ENCODE data around the gene DDO. TPM values are rescaled to one million over a fixed set of nuclear protein-coding genes. Genes with fewer than 3 reads are reported as not detected.

DDO gene
- total and polyA plus RNA-seq, 3 experiments from 2014 or later, result not detected

DNA sequence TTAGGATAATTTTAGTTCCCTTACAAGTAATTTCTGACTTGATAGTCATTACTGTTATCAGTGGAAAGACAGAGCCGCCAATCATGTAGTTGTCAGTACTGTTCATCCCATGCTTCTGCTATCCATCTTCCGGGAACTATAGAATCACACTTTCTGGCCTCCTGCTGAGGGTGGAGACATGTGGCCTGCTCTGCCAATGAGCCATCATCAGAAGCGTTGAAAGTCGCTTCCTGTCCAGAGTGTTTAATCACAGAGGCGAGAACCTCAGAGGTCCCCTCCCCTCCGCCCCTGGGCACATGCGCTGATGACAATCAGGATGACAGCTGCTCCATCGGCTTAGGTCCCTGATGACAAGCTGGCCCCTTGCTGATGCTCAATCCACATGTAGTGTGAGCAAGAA lies 3.0 kb downstream of the DDO start:
- Mint-ChIP-seq H3K36me3 (no peaks in the 10 kb centered on the region), H3K27ac (no peak overlapping the region), H3K27me3 (peaks cover 2 to 13% of the 10 kb centered on the region in 2 donors), H3K9me3 (peaks cover 0 to 2% (median 0%) of the 10 kb centered on the region in 5 donors), H3K4me1 (peaks cover 0 to 11% (median 0%) of the 10 kb centered on the region in 3 donors), H3K4me3 (no peak overlapping the region)
- Histone ChIP-seq H3K4me3 (ENCODE audit: low read length) (no peak overlapping the region), H3K36me3 (ENCODE audit: insufficient read depth, low read length) (no peaks in the 10 kb centered on the region), H3K4me1 (ENCODE audit: insufficient read depth, low read length) (no peaks in the 10 kb centered on the region), H3K27ac (ENCODE audit: low read depth, low read length) (no peak overlapping the region), H3K9me3 (ENCODE audit: low read length) (no peaks in the 10 kb centered on the region), H3K27me3 (ENCODE audit: insufficient read depth, low read length, poor library complexity, severe bottlenecking) (no peaks in the 10 kb centered on the region)
- ChIA-PET POLR2A (no interaction called here), CTCF (no interaction called here)
- DNase-seq, result no peak

- Mint-ChIP-seq H3K9me3 (peaks cover 0 to 2% (median 0%) of the 10 kb centered on the region in 5 donors), H3K27ac (no peak overlapping the region), H3K27me3 (peaks cover 2 to 8% of the 10 kb centered on the region in 2 donors), H3K36me3 (no peaks in the 10 kb centered on the region), H3K4me1 (peaks cover 0 to 8% (median 0%) of the 10 kb centered on the region in 3 donors), H3K4me3 (no peak overlapping the region)
- Histone ChIP-seq H3K9me3 (ENCODE audit: low read length) (no peaks in the 10 kb centered on the region), H3K27me3 (ENCODE audit: insufficient read depth, low read length, poor library complexity, severe bottlenecking) (no peaks in the 10 kb centered on the region), H3K27ac (ENCODE audit: low read depth, low read length) (no peak overlapping the region), H3K4me1 (ENCODE audit: insufficient read depth, low read length) (no peaks in the 10 kb centered on the region), H3K36me3 (ENCODE audit: insufficient read depth, low read length) (no peaks in the 10 kb centered on the region), H3K4me3 (ENCODE audit: low read length) (no peak overlapping the region)
- CTCF ChIA-PET, result interaction anchor here (1.5 kb wide), 1 partner anchor 20 kb away, joined by 3 read pairs; no protein-coding TSS in a partner anchor
- POLR2A ChIA-PET, result no interaction called here
- no peak for DNase-seq
Observed at GRCh38 chr6:110410511-110410910, 4.9 kb downstream of the DDO start.

DNA sequence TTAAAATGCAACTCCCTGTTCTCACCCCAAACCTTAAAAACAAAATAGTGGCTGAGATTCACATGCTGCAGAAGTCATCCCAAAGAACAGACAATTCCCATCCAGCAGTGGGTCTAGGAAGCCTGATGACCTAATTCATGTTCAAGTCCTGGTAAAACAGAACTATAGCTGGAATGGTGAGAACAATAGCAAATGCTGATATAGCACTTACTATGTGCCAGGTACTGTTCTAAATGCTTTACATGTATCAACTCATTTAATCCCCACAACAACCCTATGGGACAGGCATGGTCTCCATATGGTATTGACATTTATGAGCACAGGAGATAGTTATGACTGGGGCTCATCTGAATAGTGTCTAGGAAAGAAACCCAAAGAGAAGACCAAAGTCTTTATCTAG lies 5.6 kb downstream of the DDO start:
- Histone ChIP-seq H3K27ac (ENCODE audit: low read depth, low read length) (no peak overlapping the region), H3K9me3 (ENCODE audit: low read length) (no peaks in the 10 kb centered on the region), H3K4me3 (ENCODE audit: low read length) (no peak overlapping the region), H3K4me1 (ENCODE audit: insufficient read depth, low read length) (no peaks in the 10 kb centered on the region), H3K27me3 (ENCODE audit: insufficient read depth, low read length, poor library complexity, severe bottlenecking) (no peaks in the 10 kb centered on the region), H3K36me3 (ENCODE audit: insufficient read depth, low read length) (no peaks in the 10 kb centered on the region)
- H3K36me3 Mint-ChIP-seq, result no peaks in the 10 kb centered on the region
- peaks cover 0 to under 1% (median 0%) of the 10 kb centered on the region in 3 donors for H3K4me1 Mint-ChIP-seq
- CTCF ChIA-PET, result interaction anchor here (1.5 kb wide), 1 partner anchor 20 kb away, joined by 3 read pairs; no protein-coding TSS in a partner anchor
- no peak overlapping the region for H3K4me3 Mint-ChIP-seq
- peak overlapping the region in 1 of 8 donors; percentile 48 for H3K27ac Mint-ChIP-seq
- DNase-seq, result no peak
- POLR2A ChIA-PET, result no interaction called here
- peaks cover 0 to 2% (median 0%) of the 10 kb centered on the region in 5 donors for H3K9me3 Mint-ChIP-seq
- H3K27me3 Mint-ChIP-seq, result peaks cover 2 to 8% of the 10 kb centered on the region in 2 donors

GRCh38 chr6:110408901-110409300 lies 6.5 kb downstream of the DDO start:
- Histone ChIP-seq H3K9me3 (ENCODE audit: low read length) (no peaks in the 10 kb centered on the region), H3K4me3 (ENCODE audit: low read length) (no peak overlapping the region), H3K27me3 (ENCODE audit: insufficient read depth, low read length, poor library complexity, severe bottlenecking) (no peaks in the 10 kb centered on the region), H3K4me1 (ENCODE audit: insufficient read depth, low read length) (no peaks in the 10 kb centered on the region), H3K27ac (ENCODE audit: low read depth, low read length) (no peak overlapping the region), H3K36me3 (ENCODE audit: insufficient read depth, low read length) (no peaks in the 10 kb centered on the region)
- no peak for DNase-seq
- peaks cover 0 to 2% (median 0%) of the 10 kb centered on the region in 5 donors for H3K9me3 Mint-ChIP-seq
- no peak overlapping the region for H3K27ac Mint-ChIP-seq
- POLR2A ChIA-PET, result no interaction called here
- no peaks in the 10 kb centered on the region for H3K4me1 Mint-ChIP-seq
- H3K27me3 Mint-ChIP-seq, result peaks cover 2 to 12% of the 10 kb centered on the region in 2 donors
- no peaks in the 10 kb centered on the region for H3K36me3 Mint-ChIP-seq
- CTCF ChIA-PET, result no interaction called here
- H3K4me3 Mint-ChIP-seq, result no peak overlapping the region

GRCh38 chr6:110404607-110405006 lies 10.8 kb downstream of the DDO start:
- Mint-ChIP-seq H3K36me3 (no peaks in the 10 kb centered on the region), H3K4me3 (no peak overlapping the region), H3K27me3 (peaks cover 3 to 15% of the 10 kb centered on the region in 2 donors), H3K4me1 (no peaks in the 10 kb centered on the region), H3K9me3 (no peaks in the 10 kb centered on the region), H3K27ac (no peak overlapping the region)
- DNase-seq, result no peak
- H3K27me3 ChIP-seq (ENCODE audit: insufficient read depth, low read length, poor library complexity, severe bottlenecking), result no peaks in the 10 kb centered on the region
- ChIA-PET POLR2A (no interaction called here), CTCF (no interaction called here)
- no peak overlapping the region for H3K27ac ChIP-seq (ENCODE audit: low read depth, low read length)
- H3K9me3 ChIP-seq (ENCODE audit: low read length), result no peaks in the 10 kb centered on the region
- H3K4me1 ChIP-seq (ENCODE audit: insufficient read depth, low read length), result no peaks in the 10 kb centered on the region
- H3K4me3 ChIP-seq (ENCODE audit: low read length), result no peak overlapping the region
- H3K36me3 ChIP-seq (ENCODE audit: insufficient read depth, low read length), result no peaks in the 10 kb centered on the region

DNA sequence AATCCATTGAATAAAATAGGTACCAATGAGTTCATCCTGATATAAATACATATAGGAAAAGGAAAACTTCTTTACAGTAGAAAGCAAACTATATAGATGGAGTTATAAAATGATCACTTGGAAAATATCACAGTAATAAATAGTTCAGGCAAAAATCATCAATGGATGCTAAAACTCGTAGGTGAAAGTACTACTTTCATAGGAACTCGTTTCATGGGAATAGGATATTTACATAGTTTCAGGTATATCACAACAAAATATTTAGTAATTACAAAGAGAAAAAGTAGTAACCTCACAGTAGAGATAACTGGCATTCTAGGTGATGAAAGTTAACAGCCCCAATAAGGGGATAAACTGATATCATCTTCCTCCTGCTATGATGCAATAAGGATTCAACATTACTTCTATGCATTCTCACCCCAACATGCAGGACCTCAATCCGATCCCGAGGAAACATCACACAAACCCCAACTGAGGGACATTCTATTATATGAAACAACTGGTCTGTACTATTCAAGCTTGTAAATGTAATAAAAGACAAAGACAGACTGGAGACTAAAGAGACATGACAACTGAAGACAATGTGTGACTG lies 13.7 kb downstream of the DDO start:
- H3K4me1 ChIP-seq (ENCODE audit: insufficient read depth, low read length), result no peaks in the 10 kb centered on the region
- no peak overlapping the region for H3K4me3 ChIP-seq (ENCODE audit: low read length)
- no peak overlapping the region for H3K27ac Mint-ChIP-seq
- H3K36me3 Mint-ChIP-seq, result peaks cover 0 to 2% (median 0%) of the 10 kb centered on the region in 3 donors
- no peaks in the 10 kb centered on the region for H3K27me3 ChIP-seq (ENCODE audit: insufficient read depth, low read length, poor library complexity, severe bottlenecking)
- no peaks in the 10 kb centered on the region for H3K9me3 Mint-ChIP-seq
- CTCF ChIA-PET, result no interaction called here
- no peak overlapping the region for H3K4me3 Mint-ChIP-seq
- no peaks in the 10 kb centered on the region for H3K36me3 ChIP-seq (ENCODE audit: insufficient read depth, low read length)
- H3K9me3 ChIP-seq (ENCODE audit: low read length), result no peaks in the 10 kb centered on the region
- DNase-seq, result no peak
- H3K27me3 Mint-ChIP-seq, result peaks cover 3 to 14% of the 10 kb centered on the region in 2 donors
- no peak overlapping the region for H3K27ac ChIP-seq (ENCODE audit: low read depth, low read length)
- POLR2A ChIA-PET, result no interaction called here
- H3K4me1 Mint-ChIP-seq, result no peaks in the 10 kb centered on the region

- no peaks in the 10 kb centered on the region for H3K4me1 Mint-ChIP-seq
- DNase-seq, result no peak
- no peak overlapping the region for H3K27ac Mint-ChIP-seq
- Histone ChIP-seq H3K27ac (ENCODE audit: low read depth, low read length) (no peak overlapping the region), H3K4me1 (ENCODE audit: insufficient read depth, low read length) (no peaks in the 10 kb centered on the region), H3K4me3 (ENCODE audit: low read length) (no peak overlapping the region), H3K27me3 (ENCODE audit: insufficient read depth, low read length, poor library complexity, severe bottlenecking) (no peaks in the 10 kb centered on the region), H3K36me3 (ENCODE audit: insufficient read depth, low read length) (no peaks in the 10 kb centered on the region), H3K9me3 (ENCODE audit: low read length) (no peaks in the 10 kb centered on the region)
- H3K36me3 Mint-ChIP-seq, result peaks cover 0 to 2% (median 0%) of the 10 kb centered on the region in 3 donors
- H3K27me3 Mint-ChIP-seq, result peaks cover 3 to 14% of the 10 kb centered on the region in 2 donors
- no peaks in the 10 kb centered on the region for H3K9me3 Mint-ChIP-seq
- ChIA-PET CTCF (no interaction called here), POLR2A (no interaction called here)
- peak overlapping the region in 1 of 7 donors; percentile 61 for H3K4me3 Mint-ChIP-seq
Observed at GRCh38 chr6:110400208-110400607, 15.2 kb downstream of the DDO start.

- POLR2A ChIA-PET, result no interaction called here
- Mint-ChIP-seq H3K4me3 (peak overlapping the region in 1 of 7 donors; percentile 61), H3K9me3 (no peaks in the 10 kb centered on the region), H3K27ac (peak overlapping the region in 1 of 8 donors; percentile 12), H3K4me1 (no peaks in the 10 kb centered on the region), H3K36me3 (peaks cover 0 to 2% (median 0%) of the 10 kb centered on the region in 3 donors), H3K27me3 (peaks cover 3 to 13% of the 10 kb centered on the region in 2 donors)
- H3K4me1 ChIP-seq (ENCODE audit: insufficient read depth, low read length), result no peaks in the 10 kb centered on the region
- no peaks in the 10 kb centered on the region for H3K36me3 ChIP-seq (ENCODE audit: insufficient read depth, low read length)
- CTCF ChIA-PET, result interaction anchor here (1.1 kb wide), 1 partner anchor 31 kb away, joined by 3 read pairs; no protein-coding TSS in a partner anchor
- H3K4me3 ChIP-seq (ENCODE audit: low read length), result no peak overlapping the region
- no peak overlapping the region for H3K27ac ChIP-seq (ENCODE audit: low read depth, low read length)
- H3K9me3 ChIP-seq (ENCODE audit: low read length), result no peaks in the 10 kb centered on the region
- no peak for DNase-seq
- no peaks in the 10 kb centered on the region for H3K27me3 ChIP-seq (ENCODE audit: insufficient read depth, low read length, poor library complexity, severe bottlenecking)
Observed at GRCh38 chr6:110399219-110400071, 15.9 kb downstream of the DDO start.

All from CD8-positive, alpha-beta memory T cell (primary cell).